ENCODE data around the gene DMRT2. TPM values are rescaled to one million over a fixed set of nuclear protein-coding genes. Genes with fewer than 3 reads are reported as not detected.
A peak's percentile ranks its signal among the peaks of the same experiment; 100 is the strongest.

DMRT2 gene
- total RNA-seq, 6 experiments from 2014 or later = not detected

DNA sequence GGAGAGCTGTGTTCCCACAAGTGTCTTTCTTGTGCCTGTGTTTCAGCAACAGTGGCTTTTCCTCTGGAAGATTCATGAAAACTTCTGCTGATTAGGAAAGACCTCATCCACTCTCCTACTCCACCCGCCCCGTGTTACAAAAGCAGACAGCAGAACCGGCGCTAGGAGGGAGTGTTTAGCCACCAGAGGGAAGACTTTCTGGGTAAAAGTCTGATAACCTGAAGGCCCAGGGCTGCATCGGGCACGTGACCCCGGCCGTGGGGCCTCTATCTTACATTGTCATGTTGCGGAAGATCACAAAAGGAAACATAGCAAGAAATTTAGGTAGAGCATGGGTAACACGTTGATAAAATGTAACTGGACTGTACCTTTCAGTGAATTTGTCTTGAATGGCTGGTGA lies 32.0 kb upstream of the DMRT2 start:
- peak; percentile 15 for DNase-seq
- H3K27me3 Mint-ChIP-seq (ENCODE audit: insufficient read depth) = peaks cover 3% of the 10 kb centered on the region; the same call in 1 of the 2 replicates
- H3K9me3 Mint-ChIP-seq = no peaks in the 10 kb centered on the region
- no peaks in the 10 kb centered on the region for H3K4me1 Mint-ChIP-seq (ENCODE audit: low read depth)
- H3K27ac Mint-ChIP-seq = no peak overlapping the region
- no peaks in the 10 kb centered on the region for H3K36me3 Mint-ChIP-seq (ENCODE audit: low read depth)
- no peak overlapping the region for H3K4me3 Mint-ChIP-seq
- TF ChIP-seq, protein P1, sequence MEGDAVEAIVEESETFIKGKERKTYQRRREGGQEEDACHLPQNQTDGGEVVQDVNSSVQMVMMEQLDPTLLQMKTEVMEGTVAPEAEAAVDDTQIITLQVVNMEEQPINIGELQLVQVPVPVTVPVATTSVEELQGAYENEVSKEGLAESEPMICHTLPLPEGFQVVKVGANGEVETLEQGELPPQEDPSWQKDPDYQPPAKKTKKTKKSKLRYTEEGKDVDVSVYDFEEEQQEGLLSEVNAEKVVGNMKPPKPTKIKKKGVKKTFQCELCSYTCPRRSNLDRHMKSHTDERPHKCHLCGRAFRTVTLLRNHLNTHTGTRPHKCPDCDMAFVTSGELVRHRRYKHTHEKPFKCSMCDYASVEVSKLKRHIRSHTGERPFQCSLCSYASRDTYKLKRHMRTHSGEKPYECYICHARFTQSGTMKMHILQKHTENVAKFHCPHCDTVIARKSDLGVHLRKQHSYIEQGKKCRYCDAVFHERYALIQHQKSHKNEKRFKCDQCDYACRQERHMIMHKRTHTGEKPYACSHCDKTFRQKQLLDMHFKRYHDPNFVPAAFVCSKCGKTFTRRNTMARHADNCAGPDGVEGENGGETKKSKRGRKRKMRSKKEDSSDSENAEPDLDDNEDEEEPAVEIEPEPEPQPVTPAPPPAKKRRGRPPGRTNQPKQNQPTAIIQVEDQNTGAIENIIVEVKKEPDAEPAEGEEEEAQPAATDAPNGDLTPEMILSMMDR (IDR thresholded peaks at IDR 0.05) = peak; percentile 73

DNA sequence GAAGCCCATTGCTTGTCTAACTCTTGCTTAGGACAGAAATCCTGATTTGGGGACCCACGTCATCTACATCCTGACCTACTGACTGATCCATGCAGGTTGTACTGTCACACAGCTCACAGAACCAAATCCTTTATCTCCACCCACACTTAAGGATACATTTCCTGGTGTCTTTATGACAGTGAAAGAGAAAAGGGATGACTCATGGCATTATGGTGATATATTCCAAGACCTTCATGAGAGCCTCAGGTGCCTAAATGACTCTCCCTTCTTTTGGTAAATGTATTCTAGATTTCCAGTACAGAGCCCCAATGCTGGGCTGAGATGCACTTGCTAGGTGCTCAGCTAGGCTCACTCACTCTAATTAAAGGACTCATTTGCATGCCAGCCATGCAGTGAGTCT lies 26.0 kb upstream of the DMRT2 start:
- Mint-ChIP-seq H3K36me3 (ENCODE audit: low read depth) (no peaks in the 10 kb centered on the region), H3K4me1 (ENCODE audit: low read depth) (no peaks in the 10 kb centered on the region), H3K27ac (no peak overlapping the region), H3K4me3 (no peak overlapping the region), H3K27me3 (ENCODE audit: insufficient read depth) (peaks cover 5% of the 10 kb centered on the region), H3K9me3 (no peaks in the 10 kb centered on the region)
- DNase-seq = no peak
- TF ChIP-seq, protein P1 (IDR thresholded peaks at IDR 0.05) = no peak

DNA sequence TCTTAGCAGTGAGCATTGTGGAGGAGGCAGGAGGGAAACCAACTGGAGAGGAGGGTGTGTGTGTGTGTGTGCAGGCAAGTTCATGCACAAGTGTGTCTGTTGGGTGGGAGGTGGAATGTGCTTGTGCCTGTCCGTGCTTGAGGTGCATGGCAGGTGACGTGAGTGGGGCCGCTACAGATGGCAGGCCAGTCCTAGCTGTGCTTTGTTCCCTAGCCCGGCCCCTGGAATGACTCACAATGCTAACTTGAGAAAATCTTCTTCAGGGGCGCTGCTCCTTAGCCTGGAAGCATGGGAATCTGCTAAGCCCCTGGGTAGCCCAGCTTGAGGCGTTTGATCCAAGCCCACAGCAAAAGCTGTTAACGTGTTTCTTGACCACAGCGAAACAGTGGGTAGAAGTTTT lies 25.0 kb upstream of the DMRT2 start:
- TF ChIP-seq, protein P1 (IDR thresholded peaks at IDR 0.05) = no peak
- H3K4me1 Mint-ChIP-seq (ENCODE audit: low read depth) = no peaks in the 10 kb centered on the region
- peaks cover 5% of the 10 kb centered on the region for H3K27me3 Mint-ChIP-seq (ENCODE audit: insufficient read depth)
- H3K4me3 Mint-ChIP-seq = no peak overlapping the region
- DNase-seq = no peak
- H3K27ac Mint-ChIP-seq = no peak overlapping the region
- no peaks in the 10 kb centered on the region for H3K36me3 Mint-ChIP-seq (ENCODE audit: low read depth)
- no peaks in the 10 kb centered on the region for H3K9me3 Mint-ChIP-seq

DNA sequence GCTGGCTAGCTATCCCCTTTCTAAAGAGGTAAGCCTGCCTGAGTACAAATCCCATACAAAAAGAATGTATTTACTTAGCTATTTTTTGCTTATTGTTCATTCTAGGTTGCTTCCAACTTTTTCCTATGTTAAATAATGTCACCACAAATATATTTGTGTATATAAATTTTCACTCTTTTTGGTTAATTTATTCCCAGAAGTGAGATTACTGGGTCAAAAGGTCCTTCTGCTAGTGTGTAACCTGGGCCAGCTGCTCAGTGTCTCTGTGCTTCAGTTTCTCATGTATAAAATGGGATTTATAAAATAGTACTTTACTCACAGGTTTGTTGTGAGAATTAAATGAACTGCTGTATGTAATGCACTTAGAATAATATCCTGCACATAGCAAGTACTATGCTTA lies 23.9 kb upstream of the DMRT2 start:
- Mint-ChIP-seq H3K4me1 (ENCODE audit: low read depth) (no peaks in the 10 kb centered on the region), H3K27me3 (ENCODE audit: insufficient read depth) (peaks cover 1% of the 10 kb centered on the region), H3K9me3 (no peaks in the 10 kb centered on the region), H3K36me3 (ENCODE audit: low read depth) (no peaks in the 10 kb centered on the region), H3K4me3 (no peak overlapping the region), H3K27ac (no peak overlapping the region)
- TF ChIP-seq, protein P1 (IDR thresholded peaks at IDR 0.05) = no peak
- no peak for DNase-seq

DNA sequence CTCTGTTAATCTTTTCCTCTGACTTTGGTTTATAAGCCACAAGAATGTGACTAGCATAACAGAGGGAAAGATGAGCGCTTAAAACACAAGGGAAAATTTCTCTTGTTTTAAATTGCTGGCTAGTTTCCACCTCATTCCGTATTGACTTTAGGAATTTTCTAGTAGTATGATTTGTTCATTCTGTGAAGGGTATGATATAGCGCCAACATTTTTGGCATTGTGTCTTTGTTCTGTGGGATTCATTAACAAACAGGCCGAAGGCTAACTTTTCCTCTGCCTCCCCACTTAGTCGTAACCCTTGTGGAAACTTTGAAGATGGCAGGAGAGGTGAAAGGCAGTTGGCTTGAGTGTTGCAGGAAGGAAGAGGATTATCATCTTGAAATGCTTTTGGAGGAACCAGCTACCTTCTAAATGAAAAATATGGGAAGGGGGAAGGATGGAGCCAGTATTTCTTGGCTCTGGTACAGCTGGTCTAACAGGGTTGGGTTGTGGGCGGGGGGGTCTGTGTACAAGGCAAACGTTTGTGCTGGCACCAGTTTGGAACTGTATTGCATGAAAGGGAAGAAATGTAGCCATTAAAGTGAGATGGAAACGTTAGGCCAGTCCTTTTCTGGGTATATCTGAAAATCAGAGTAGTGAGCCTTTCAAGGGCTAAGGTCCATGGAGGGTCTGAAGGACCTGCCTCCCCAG lies 21.5 kb upstream of the DMRT2 start:
- Mint-ChIP-seq H3K27me3 (ENCODE audit: insufficient read depth) (peaks cover 1% of the 10 kb centered on the region), H3K36me3 (ENCODE audit: low read depth) (no peaks in the 10 kb centered on the region), H3K9me3 (no peaks in the 10 kb centered on the region), H3K27ac (no peak overlapping the region), H3K4me1 (ENCODE audit: low read depth) (no peaks in the 10 kb centered on the region), H3K4me3 (no peak overlapping the region)
- TF ChIP-seq, protein P1 (IDR thresholded peaks at IDR 0.05) = no peak
- DNase-seq = no peak

All from HFFc6 (cell line).